Omental fat pad (tissue), 4 donors: ENCODE measurements around the gene HGS. TPM values are rescaled to one million over a fixed set of nuclear protein-coding genes. Genes with fewer than 3 reads are reported as not detected.

Source experiments
- ATAC-seq: fragments of 150-250 bp; one replicate; pipeline ENCODE4 v1.9.1; 2016; ENCODE audit warnings: mild to moderate bottlenecking, moderate library complexity; ENCODE audit not compliant: low FRiP score
- DNase-seq: peaks from one replicate; pipeline ENCODE4 v3.0.0-alpha.2; 2019; ENCODE audit warnings: low spot score
- total RNA-seq, 4 donors: library from RNA; depleted of rRNA; stranded (reverse); fragments of >200 nt; gene quantifications; one replicate each; pipeline ENCODE4 v1.1.0, GENCODE V29; 2016
- TF ChIP-seq, protein P1 (sequence below), 3 donors: fragments of 450-650 bp; IDR thresholded peaks; one replicate each; pipeline ENCODE4 v1.5.1; 2016 to 2017; ENCODE audit warnings: antibody characterized with exemption in 3 of 3, mild to moderate bottlenecking in 3 of 3, moderate library complexity in 2 of 3

Gene HGS
- total RNA-seq, 4 donors from 2014 or later = 54.0 to 117 (median 66.9) TPM

DNA sequence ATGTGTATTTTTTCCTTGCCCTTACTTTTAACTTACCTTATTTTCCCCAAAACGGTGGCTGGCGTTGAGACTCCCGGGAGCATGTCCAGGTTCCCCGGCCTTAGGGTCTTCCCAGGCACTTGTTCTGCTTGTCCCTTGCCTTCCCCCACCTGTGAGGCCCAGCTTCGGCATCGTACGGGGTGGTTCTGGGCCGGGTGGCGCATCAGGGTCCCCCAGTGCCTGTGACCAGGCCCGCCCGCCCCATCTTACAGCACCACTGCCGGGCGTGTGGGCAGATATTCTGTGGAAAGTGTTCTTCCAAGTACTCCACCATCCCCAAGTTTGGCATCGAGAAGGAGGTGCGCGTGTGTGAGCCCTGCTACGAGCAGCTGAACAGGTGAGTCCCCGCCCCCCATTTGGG is 7.4 kb downstream of the HGS start:
- no peak for DNase-seq
- TF ChIP-seq, protein P1, sequence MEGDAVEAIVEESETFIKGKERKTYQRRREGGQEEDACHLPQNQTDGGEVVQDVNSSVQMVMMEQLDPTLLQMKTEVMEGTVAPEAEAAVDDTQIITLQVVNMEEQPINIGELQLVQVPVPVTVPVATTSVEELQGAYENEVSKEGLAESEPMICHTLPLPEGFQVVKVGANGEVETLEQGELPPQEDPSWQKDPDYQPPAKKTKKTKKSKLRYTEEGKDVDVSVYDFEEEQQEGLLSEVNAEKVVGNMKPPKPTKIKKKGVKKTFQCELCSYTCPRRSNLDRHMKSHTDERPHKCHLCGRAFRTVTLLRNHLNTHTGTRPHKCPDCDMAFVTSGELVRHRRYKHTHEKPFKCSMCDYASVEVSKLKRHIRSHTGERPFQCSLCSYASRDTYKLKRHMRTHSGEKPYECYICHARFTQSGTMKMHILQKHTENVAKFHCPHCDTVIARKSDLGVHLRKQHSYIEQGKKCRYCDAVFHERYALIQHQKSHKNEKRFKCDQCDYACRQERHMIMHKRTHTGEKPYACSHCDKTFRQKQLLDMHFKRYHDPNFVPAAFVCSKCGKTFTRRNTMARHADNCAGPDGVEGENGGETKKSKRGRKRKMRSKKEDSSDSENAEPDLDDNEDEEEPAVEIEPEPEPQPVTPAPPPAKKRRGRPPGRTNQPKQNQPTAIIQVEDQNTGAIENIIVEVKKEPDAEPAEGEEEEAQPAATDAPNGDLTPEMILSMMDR (IDR thresholded peaks at IDR 0.05) = no peak
- no peak for ATAC-seq

- TF ChIP-seq, protein P1 (IDR thresholded peaks at IDR 0.05) = no peak
- ATAC-seq (no peak), DNase-seq (no peak)
Measured at GRCh38 chr17:81691608-81692007, 7.8 kb downstream of the HGS start.

- TF ChIP-seq, protein P1 (IDR thresholded peaks at IDR 0.05) = no peak
- DNase-seq (no peak), ATAC-seq (no peak)
Measured at GRCh38 chr17:81693509-81694210, 9.8 kb downstream of the HGS start.

DNA sequence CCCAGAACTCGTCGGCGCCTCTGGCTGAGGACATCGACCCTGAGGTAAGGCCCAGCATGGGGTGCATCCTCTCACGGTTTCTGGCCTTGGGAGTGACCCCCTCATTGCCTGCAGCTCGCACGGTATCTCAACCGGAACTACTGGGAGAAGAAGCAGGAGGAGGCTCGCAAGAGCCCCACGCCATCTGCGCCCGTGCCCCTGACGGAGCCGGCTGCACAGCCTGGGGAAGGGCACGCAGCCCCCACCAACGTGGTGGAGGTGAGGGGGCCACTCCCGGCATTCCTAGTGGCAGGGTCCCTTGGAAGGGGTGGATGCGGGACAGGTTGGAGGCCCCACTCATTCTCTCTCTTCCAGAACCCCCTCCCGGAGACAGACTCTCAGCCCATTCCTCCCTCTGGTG is 11.0 kb downstream of the HGS start:
- TF ChIP-seq, protein P1 (IDR thresholded peaks at IDR 0.05) = no peak
- DNase-seq (no peak), ATAC-seq (no peak)

DNA sequence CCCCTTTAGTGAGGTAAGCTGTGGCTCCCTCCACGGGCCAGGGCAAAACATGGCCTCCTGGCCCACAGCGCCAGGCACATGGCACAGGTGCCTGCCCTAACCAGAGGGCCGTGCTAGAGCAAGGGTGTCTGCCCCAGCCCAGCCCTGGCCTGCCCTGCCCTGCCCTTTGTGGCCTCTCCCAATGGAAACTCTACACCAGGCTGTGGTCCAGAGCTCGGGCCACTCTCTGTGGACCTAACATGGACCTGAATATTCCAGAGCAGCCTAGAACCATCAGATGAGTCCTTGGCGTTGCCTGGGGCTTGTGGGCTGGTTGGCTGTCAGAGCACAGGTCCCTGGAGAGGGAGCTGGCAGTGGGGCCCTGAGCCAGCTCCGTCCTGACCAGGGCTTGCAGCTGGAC is 11.4 kb downstream of the HGS start:
- no peak for ATAC-seq
- TF ChIP-seq, protein P1 (IDR thresholded peaks at IDR 0.05) = no peak

GRCh38 chr17:81695801-81696200 is 12.0 kb downstream of the HGS start:
- no peak for ATAC-seq
- TF ChIP-seq, protein P1 (IDR thresholded peaks at IDR 0.05) = no peak

More for the DNA sequence above, 11.4 kb downstream of the HGS start:
- no peak for DNase-seq

GRCh38 chr17:81696218-81696941 is 12.6 kb downstream of the HGS start:
- TF ChIP-seq, protein P1 (IDR thresholded peaks at IDR 0.05) = no peak
- no peak for DNase-seq
- no peak for ATAC-seq

More at GRCh38 chr17:81695801-81696200, 12.0 kb downstream of the HGS start:
- no peak for DNase-seq
